HepG2 (cell line): ENCODE results near the gene CAGE1. TPM values are rescaled to one million over a fixed set of nuclear protein-coding genes. Genes with fewer than 3 reads are reported as not detected.

Source experiments
- ARNT ChIP-seq: fragments of 450-650 bp; IDR thresholded peaks from 2 replicates; pipeline ENCODE4 v1.6.1; 2017
- ATF7-NPFF ChIP-seq: sonication (generic); formaldehyde crosslinking; IDR thresholded peaks from 2 replicates; pipeline ENCODE4 v1.8.1; 2023; ENCODE audit warnings: mild to moderate bottlenecking, low read depth, missing genetic modification reagents, moderate library complexity
- HMG20A ChIP-seq: IDR thresholded peaks from 2 replicates; pipeline ENCODE4 v1.6.1; 2016; ENCODE audit warnings: borderline replicate concordance
- HNF4A ChIP-seq: sonication (generic); formaldehyde crosslinking; IDR thresholded peaks from 2 replicates; pipeline ENCODE4 v1.4.0; 2020; ENCODE audit warnings: missing genetic modification reagents
- HOXA9 ChIP-seq: sonication (generic); formaldehyde crosslinking; IDR thresholded peaks from 2 replicates; pipeline ENCODE4 v1.8.1; 2022; ENCODE audit warnings: missing genetic modification reagents, mild to moderate bottlenecking, moderate library complexity, borderline replicate concordance
- KLF6 ChIP-seq: IDR thresholded peaks from 2 replicates; pipeline ENCODE4 v1.8.0; 2016; ENCODE audit warnings: missing biosample characterization, missing genetic modification reagents
- RFXAP ChIP-seq: sonication (generic); formaldehyde crosslinking; IDR thresholded peaks from 2 replicates; pipeline ENCODE4 v1.4.0; 2020; ENCODE audit warnings: missing genetic modification reagents, borderline replicate concordance
- SMAD9 ChIP-seq: sonication (generic); formaldehyde crosslinking; IDR thresholded peaks from 2 replicates; pipeline ENCODE4 v1.5.1; 2020; ENCODE audit warnings: mild to moderate bottlenecking, missing genetic modification reagents
- TAF1 ChIP-seq: sonication (generic); formaldehyde crosslinking; IDR thresholded peaks from 2 replicates; pipeline ENCODE4 v1.4.0; 2020; ENCODE audit warnings: missing genetic modification reagents
- TBX2 ChIP-seq: sonication (generic); formaldehyde crosslinking; IDR thresholded peaks from 2 replicates; pipeline ENCODE4 v1.5.0; 2020; ENCODE audit warnings: missing genetic modification reagents, mild to moderate bottlenecking, borderline replicate concordance
- ZBTB8A ChIP-seq: sonication (generic); formaldehyde crosslinking; IDR thresholded peaks from 2 replicates; pipeline ENCODE4 v1.4.0; 2020; ENCODE audit warnings: mild to moderate bottlenecking, low read depth, missing genetic modification reagents, borderline replicate concordance
- ZFP36L2 ChIP-seq: sonication (generic); formaldehyde crosslinking; IDR thresholded peaks from 2 replicates; pipeline ENCODE4 v1.4.0; 2020; ENCODE audit warnings: missing genetic modification reagents
- ZNF746 ChIP-seq: sonication (generic); formaldehyde crosslinking; IDR thresholded peaks from 2 replicates; pipeline ENCODE4 v1.8.0; 2022; ENCODE audit warnings: mild to moderate bottlenecking, missing genetic modification reagents
- ZNF775 ChIP-seq: sonication (generic); formaldehyde crosslinking; IDR thresholded peaks from 2 replicates; pipeline ENCODE4 v1.4.0; 2020; ENCODE audit warnings: missing genetic modification reagents, mild to moderate bottlenecking, moderate library complexity, borderline replicate concordance
- polyA plus RNA-seq, 8 experiments: library from polyadenylated mRNA; depleted of rRNA in 3 of 8; stranded (reverse) in 7 of 8; unstranded in 1 of 8; fragments of >200 nt; fragmentation: Illumina TruSeq in 4 of 8; extraction: Trizol in 4 of 8; gene quantifications; 2 replicates each; pipeline versions ENCODE4 v1.2.1 to v1.2.3, GENCODE V29; 2011 to 2016; ENCODE audit warnings: low read depth in 4 of 8, missing spikeins in 1 of 8, mixed read lengths in 1 of 8; ENCODE audit not compliant: insufficient read depth in 1 of 8
- total RNA-seq, 5 experiments: library from RNA; depleted of rRNA; stranded (reverse); fragments of >200 nt; fragmentation: Illumina TruSeq; extraction: Trizol; gene quantifications; 2 replicates each; pipeline ENCODE4 v1.2.3, GENCODE V29; 2016; ENCODE audit warnings: low read depth in 1 of 5
- TF ChIP-seq, protein P1 (sequence below): sonication (generic); formaldehyde crosslinking; conservative IDR thresholded peaks from 2 replicates; pipeline ENCODE4 v1.5.0; 2020; ENCODE audit warnings: missing genetic modification reagents
- TF ChIP-seq, protein P2 (sequence below): sonication (generic); formaldehyde crosslinking; IDR thresholded peaks from 2 replicates; pipeline ENCODE4 v1.5.0; 2020; ENCODE audit warnings: mild to moderate bottlenecking, missing genetic modification reagents, borderline replicate concordance
- TF ChIP-seq, protein P3 (sequence below): sonication (generic); formaldehyde crosslinking; IDR thresholded peaks from 2 replicates; pipeline ENCODE4 v1.4.0; 2020; ENCODE audit warnings: missing genetic modification reagents, borderline replicate concordance
- TF ChIP-seq, protein P4 (sequence below): IDR thresholded peaks from 2 replicates; pipeline ENCODE4 v1.6.1; 2018; ENCODE audit warnings: missing genetic modification reagents

CAGE1 gene
- total and polyA plus RNA-seq, 2 of the 13 experiments (the other 11 are each of a cell fraction or from before 2014, with no cell fraction given) = 0.03 to 0.15 TPM

DNA sequence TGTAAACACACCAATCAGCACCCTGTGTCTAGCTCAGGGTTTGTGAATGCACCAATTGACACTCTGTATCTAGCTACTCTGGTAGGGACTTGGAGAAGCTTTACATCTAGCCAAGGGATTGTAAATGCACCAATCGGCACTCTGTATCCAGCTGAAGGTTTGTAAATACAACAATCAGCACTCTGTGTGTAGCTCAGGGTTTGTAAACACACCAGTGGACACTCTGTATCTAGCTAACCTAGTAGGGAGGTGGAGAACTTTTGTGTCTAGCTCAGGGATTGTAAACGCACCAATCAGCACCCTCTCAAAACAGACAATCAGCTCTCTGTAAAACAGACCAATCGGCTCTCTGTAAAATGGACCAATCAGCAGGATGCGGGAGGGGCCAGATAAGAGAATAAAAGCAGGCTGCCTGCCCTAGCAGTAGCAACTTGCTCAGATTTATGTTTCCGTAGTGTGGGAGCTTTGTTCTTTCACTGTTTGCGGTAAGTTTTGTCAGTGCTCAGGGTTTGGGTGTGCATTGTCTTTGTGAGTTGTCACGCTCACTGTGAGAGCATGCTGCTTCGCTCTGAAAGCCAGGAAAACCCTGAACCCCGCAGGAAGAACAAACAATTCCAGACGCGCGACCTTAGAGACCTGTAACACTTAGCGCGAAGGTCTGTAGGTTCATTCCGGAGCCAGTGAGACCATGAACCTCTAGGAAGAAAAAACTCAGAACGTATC, 37.1 kb upstream of the CAGE1 start (continued):
- TF ChIP-seq, protein P1, sequence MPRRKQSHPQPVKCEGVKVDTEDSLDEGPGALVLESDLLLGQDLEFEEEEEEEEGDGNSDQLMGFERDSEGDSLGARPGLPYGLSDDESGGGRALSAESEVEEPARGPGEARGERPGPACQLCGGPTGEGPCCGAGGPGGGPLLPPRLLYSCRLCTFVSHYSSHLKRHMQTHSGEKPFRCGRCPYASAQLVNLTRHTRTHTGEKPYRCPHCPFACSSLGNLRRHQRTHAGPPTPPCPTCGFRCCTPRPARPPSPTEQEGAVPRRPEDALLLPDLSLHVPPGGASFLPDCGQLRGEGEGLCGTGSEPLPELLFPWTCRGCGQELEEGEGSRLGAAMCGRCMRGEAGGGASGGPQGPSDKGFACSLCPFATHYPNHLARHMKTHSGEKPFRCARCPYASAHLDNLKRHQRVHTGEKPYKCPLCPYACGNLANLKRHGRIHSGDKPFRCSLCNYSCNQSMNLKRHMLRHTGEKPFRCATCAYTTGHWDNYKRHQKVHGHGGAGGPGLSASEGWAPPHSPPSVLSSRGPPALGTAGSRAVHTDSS (CRISPR knock-in tag) = no peak
- TF ChIP-seq TBX2 (CRISPR knock-in tag) = peak; percentile 50
- TF ChIP-seq SMAD9 (CRISPR knock-in tag) = no peak
- TF ChIP-seq, protein P2, sequence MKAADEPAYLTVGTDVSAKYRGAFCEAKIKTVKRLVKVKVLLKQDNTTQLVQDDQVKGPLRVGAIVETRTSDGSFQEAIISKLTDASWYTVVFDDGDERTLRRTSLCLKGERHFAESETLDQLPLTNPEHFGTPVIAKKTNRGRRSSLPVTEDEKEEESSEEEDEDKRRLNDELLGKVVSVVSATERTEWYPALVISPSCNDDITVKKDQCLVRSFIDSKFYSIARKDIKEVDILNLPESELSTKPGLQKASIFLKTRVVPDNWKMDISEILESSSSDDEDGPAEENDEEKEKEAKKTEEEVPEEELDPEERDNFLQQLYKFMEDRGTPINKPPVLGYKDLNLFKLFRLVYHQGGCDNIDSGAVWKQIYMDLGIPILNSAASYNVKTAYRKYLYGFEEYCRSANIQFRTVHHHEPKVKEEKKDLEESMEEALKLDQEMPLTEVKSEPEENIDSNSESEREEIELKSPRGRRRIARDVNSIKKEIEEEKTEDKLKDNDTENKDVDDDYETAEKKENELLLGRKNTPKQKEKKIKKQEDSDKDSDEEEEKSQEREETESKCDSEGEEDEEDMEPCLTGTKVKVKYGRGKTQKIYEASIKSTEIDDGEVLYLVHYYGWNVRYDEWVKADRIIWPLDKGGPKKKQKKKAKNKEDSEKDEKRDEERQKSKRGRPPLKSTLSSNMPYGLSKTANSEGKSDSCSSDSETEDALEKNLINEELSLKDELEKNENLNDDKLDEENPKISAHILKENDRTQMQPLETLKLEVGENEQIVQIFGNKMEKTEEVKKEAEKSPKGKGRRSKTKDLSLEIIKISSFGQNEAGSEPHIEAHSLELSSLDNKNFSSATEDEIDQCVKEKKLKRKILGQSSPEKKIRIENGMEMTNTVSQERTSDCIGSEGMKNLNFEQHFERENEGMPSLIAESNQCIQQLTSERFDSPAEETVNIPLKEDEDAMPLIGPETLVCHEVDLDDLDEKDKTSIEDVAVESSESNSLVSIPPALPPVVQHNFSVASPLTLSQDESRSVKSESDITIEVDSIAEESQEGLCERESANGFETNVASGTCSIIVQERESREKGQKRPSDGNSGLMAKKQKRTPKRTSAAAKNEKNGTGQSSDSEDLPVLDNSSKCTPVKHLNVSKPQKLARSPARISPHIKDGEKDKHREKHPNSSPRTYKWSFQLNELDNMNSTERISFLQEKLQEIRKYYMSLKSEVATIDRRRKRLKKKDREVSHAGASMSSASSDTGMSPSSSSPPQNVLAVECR = peak; percentile 50; the same call in 1 of the 2 replicates
- no peak for TF ChIP-seq ZFP36L2
- no peak for TF ChIP-seq ZNF775 (CRISPR knock-in tag)
- TF ChIP-seq, protein P3, sequence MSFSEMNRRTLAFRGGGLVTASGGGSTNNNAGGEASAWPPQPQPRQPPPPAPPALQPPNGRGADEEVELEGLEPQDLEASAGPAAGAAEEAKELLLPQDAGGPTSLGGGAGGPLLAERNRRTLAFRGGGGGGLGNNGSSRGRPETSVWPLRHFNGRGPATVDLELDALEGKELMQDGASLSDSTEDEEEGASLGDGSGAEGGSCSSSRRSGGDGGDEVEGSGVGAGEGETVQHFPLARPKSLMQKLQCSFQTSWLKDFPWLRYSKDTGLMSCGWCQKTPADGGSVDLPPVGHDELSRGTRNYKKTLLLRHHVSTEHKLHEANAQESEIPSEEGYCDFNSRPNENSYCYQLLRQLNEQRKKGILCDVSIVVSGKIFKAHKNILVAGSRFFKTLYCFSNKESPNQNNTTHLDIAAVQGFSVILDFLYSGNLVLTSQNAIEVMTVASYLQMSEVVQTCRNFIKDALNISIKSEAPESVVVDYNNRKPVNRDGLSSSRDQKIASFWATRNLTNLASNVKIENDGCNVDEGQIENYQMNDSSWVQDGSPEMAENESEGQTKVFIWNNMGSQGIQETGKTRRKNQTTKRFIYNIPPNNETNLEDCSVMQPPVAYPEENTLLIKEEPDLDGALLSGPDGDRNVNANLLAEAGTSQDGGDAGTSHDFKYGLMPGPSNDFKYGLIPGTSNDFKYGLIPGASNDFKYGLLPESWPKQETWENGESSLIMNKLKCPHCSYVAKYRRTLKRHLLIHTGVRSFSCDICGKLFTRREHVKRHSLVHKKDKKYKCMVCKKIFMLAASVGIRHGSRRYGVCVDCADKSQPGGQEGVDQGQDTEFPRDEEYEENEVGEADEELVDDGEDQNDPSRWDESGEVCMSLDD (CRISPR knock-in tag) = no peak
- peak; percentile 34; the same call in 1 of the 2 replicates for TF ChIP-seq HNF4A
- TF ChIP-seq ARNT = no peak
- TF ChIP-seq ZNF746 = no peak
- TF ChIP-seq, protein P4, sequence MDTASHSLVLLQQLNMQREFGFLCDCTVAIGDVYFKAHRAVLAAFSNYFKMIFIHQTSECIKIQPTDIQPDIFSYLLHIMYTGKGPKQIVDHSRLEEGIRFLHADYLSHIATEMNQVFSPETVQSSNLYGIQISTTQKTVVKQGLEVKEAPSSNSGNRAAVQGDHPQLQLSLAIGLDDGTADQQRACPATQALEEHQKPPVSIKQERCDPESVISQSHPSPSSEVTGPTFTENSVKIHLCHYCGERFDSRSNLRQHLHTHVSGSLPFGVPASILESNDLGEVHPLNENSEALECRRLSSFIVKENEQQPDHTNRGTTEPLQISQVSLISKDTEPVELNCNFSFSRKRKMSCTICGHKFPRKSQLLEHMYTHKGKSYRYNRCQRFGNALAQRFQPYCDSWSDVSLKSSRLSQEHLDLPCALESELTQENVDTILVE (CRISPR knock-in tag) = peak; percentile 72; the same call in 1 of the 2 replicates
- TF ChIP-seq ZBTB8A (CRISPR knock-in tag) = no peak
- peak; percentile 62; the same call in 1 of the 2 replicates for TF ChIP-seq TAF1
- TF ChIP-seq HMG20A (CRISPR knock-in tag) = peak; percentile 24; the same call in 1 of the 2 replicates
- no peak; the same call in 1 of the 2 replicates for TF ChIP-seq KLF6 (CRISPR knock-in tag)
- TF ChIP-seq RFXAP = 0 out of 2 replicates have a peak, but pooled peaks have one; percentile 19
- no peak for TF ChIP-seq HOXA9 (CRISPR knock-in tag)
- peak; percentile 53; the same call in 1 of the 2 replicates for TF ChIP-seq ATF7-NPFF
